GM19351 (cell line): Measurements from ENCODE around the gene PDE9A.
"Not testable (repeated sequence)": the region's sequence is repeated elsewhere in the genome, so short reads cannot be mapped to it uniquely, and the experiment has no call there.

Experiments used
- ATAC-seq: cut with Tn5 transposase; IDR thresholded peaks from one replicate; pipeline ENCODE4 v1.9.1; 2021; ENCODE audit warnings: mild to moderate bottlenecking, moderate library complexity; ENCODE audit not compliant: unreplicated experiment

Gene PDE9A

GRCh38 chr21:42704861-42705260, 51.4 kb downstream of the PDE9A start:
- no peak for ATAC-seq

- no peak for ATAC-seq
Measured at GRCh38 chr21:42705346-42705745, 51.9 kb downstream of the PDE9A start.

GRCh38 chr21:42705746-42706374, 52.4 kb downstream of the PDE9A start:
- ATAC-seq = no peak

GRCh38 chr21:42706765-42707164, 53.3 kb downstream of the PDE9A start:
- ATAC-seq = no peak

GRCh38 chr21:42707207-42707830, 53.9 kb downstream of the PDE9A start:
- ATAC-seq = no peak

GRCh38 chr21:42708107-42708506, 54.7 kb downstream of the PDE9A start:
- no peak for ATAC-seq

- not testable (repeated sequence) for ATAC-seq
Measured at GRCh38 chr21:42708916-42709315, 55.5 kb downstream of the PDE9A start.

- ATAC-seq = no peak
Measured at GRCh38 chr21:42711667-42712066, 58.2 kb downstream of the PDE9A start.

- not testable (repeated sequence) for ATAC-seq
Measured at GRCh38 chr21:42715427-42715826, 62.0 kb downstream of the PDE9A start.

- no peak for ATAC-seq
Measured at GRCh38 chr21:42716074-42716473, 62.7 kb downstream of the PDE9A start.

- ATAC-seq = not testable (repeated sequence)
Measured at GRCh38 chr21:42720484-42720883, 67.1 kb downstream of the PDE9A start.

GRCh38 chr21:42721341-42721824, 68.0 kb downstream of the PDE9A start:
- no peak for ATAC-seq

- ATAC-seq = no peak
Measured at GRCh38 chr21:42722153-42722552, 68.7 kb downstream of the PDE9A start.

GRCh38 chr21:42722808-42723473, 69.5 kb downstream of the PDE9A start:
- ATAC-seq = no peak

GRCh38 chr21:42724226-42724920, 71.0 kb downstream of the PDE9A start:
- no peak for ATAC-seq

GRCh38 chr21:42725416-42725930, 72.1 kb downstream of the PDE9A start:
- ATAC-seq = no peak

GRCh38 chr21:42731264-42732032, 78.0 kb downstream of the PDE9A start:
- ATAC-seq = no peak

- ATAC-seq = no peak
Measured at GRCh38 chr21:42732033-42732410, 78.6 kb downstream of the PDE9A start.

GRCh38 chr21:42733037-42733627, 79.7 kb downstream of the PDE9A start:
- ATAC-seq = no peak

GRCh38 chr21:42733874-42734273, 80.5 kb downstream of the PDE9A start:
- no peak for ATAC-seq
